Measurements from ENCODE around the gene XYLT1. TPM values are rescaled to one million over a fixed set of nuclear protein-coding genes. Genes with fewer than 3 reads are reported as not detected.

Gene XYLT1
- total and polyA plus RNA-seq, 12 donors, result 0.29 to 4.0 (median 1.6) TPM

DNA sequence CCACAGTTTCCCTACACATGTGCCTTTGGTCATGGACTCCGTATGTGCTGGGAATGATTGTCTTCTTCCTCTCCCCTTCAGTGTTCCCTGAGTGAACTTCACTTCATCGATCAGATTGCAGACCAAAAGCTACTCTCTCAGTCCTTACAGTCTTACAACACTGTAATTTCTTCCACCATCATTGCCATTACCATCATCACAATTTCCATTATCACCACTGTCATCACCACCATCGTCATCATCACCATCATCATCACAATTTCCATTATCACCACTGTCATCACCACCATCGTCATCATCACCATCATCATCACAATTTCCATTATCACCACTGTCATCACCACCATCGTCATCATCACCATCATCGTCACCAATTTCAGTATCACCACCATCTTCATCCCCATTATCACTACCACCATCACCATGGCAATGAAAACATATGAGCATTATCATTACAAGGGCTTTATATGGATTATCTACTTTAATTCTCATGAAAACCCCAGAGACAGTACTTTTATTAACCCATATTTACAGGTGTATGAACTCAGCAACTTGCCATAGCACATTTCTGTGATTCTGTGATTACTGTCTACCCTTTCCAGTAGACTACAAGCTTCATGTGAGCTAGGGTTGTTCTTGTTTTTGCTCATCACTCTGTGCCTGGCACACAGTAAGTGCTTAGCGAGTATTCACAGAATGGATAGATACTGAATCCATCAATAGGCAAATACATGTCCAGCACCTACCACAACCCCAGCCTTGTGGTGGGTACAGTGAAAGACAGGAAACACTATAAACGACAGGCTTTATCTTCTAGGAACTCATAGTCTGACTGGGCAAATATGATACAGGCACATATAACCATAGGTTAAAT lies 327.0 kb downstream of the XYLT1 start:
- ATAC-seq (no peak), DNase-seq (no peak)
- TF ChIP-seq, protein P1, sequence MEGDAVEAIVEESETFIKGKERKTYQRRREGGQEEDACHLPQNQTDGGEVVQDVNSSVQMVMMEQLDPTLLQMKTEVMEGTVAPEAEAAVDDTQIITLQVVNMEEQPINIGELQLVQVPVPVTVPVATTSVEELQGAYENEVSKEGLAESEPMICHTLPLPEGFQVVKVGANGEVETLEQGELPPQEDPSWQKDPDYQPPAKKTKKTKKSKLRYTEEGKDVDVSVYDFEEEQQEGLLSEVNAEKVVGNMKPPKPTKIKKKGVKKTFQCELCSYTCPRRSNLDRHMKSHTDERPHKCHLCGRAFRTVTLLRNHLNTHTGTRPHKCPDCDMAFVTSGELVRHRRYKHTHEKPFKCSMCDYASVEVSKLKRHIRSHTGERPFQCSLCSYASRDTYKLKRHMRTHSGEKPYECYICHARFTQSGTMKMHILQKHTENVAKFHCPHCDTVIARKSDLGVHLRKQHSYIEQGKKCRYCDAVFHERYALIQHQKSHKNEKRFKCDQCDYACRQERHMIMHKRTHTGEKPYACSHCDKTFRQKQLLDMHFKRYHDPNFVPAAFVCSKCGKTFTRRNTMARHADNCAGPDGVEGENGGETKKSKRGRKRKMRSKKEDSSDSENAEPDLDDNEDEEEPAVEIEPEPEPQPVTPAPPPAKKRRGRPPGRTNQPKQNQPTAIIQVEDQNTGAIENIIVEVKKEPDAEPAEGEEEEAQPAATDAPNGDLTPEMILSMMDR (IDR thresholded peaks at IDR 0.05), result no peak
- Histone ChIP-seq H3K36me3 (peaks cover 0 to 6% (median 0%) of the 10 kb centered on the region in 9 donors), H3K27ac (no peak overlapping the region), H3K4me3 (no peak overlapping the region), H3K27me3 (no peaks in the 10 kb centered on the region), H3K4me1 (no peaks in the 10 kb centered on the region), H3K9me3 (no peaks in the 10 kb centered on the region)
- intact Hi-C loops (cut with DNase I), result no loop called here
- 85 to 87% methylated on average over 8 of the region's 8 CpGs for WGBS, 2 donors

DNA sequence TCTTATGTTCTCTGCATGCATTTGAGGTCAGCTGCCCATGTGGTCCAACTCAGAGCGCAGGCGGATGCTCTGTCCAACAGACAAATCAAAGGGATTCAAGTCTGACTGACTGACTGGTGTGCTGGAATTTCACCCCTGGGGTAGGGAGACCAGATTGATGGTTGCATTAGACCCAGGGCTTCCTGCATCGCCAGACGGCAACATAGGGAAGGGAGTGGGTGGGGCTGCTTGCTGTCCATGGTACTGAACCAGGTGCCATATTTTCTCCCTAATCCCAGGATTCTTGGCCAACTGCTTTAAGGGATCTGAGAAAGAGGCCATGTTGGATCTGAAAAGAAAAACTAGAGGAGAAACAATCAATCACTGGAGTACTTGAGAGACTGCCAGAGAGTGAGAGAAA lies 332.0 kb downstream of the XYLT1 start:
- Histone ChIP-seq H3K4me1 (no peaks in the 10 kb centered on the region), H3K27ac (no peak overlapping the region), H3K36me3 (peaks cover 0 to 23% (median 0%) of the 10 kb centered on the region in 9 donors), H3K4me3 (no peak overlapping the region), H3K27me3 (no peaks in the 10 kb centered on the region), H3K9me3 (no peaks in the 10 kb centered on the region)
- WGBS, 2 donors, result 54 to 60% methylated on average over 4 of the region's 4 CpGs
- ATAC-seq (no peak), DNase-seq (no peak)
- intact Hi-C loops (cut with DNase I), result no loop called here
- TF ChIP-seq, protein P1 (IDR thresholded peaks at IDR 0.05), result no peak

DNA sequence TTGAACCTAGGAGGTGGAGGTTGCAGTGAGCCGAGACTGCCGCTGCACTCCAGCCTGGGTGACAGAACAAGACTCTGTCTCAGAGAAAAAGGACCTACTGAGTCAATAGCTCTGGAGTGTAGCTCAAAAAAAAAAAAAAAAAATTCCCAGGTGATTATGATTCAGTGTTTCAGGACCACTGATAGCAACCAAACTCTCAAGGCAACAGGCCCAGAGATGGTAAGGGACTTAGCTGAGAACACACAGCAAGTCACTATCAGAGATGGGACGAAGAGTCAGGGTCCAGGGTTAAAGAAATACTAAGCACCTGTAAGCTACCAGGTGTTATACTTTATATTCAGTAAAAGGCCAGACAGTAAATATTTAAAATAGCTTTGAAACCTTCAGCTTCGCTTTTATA lies 335.3 kb downstream of the XYLT1 start:
- H3K27ac ChIP-seq, result no peak overlapping the region
- DNase-seq (no peak), ATAC-seq (no peak)
- H3K4me1 ChIP-seq, result no peaks in the 10 kb centered on the region
- H3K9me3 ChIP-seq, result no peaks in the 10 kb centered on the region
- intact Hi-C loops (cut with DNase I), result no loop called here
- 85 to 92% methylated on average over 4 of the region's 4 CpGs for WGBS, 2 donors
- H3K4me3 ChIP-seq, result no peak overlapping the region
- H3K36me3 ChIP-seq, result peaks cover 0 to 28% (median 0%) of the 10 kb centered on the region in 9 donors
- TF ChIP-seq, protein P1 (IDR thresholded peaks at IDR 0.05), result no peak
- H3K27me3 ChIP-seq, result no peaks in the 10 kb centered on the region

DNA sequence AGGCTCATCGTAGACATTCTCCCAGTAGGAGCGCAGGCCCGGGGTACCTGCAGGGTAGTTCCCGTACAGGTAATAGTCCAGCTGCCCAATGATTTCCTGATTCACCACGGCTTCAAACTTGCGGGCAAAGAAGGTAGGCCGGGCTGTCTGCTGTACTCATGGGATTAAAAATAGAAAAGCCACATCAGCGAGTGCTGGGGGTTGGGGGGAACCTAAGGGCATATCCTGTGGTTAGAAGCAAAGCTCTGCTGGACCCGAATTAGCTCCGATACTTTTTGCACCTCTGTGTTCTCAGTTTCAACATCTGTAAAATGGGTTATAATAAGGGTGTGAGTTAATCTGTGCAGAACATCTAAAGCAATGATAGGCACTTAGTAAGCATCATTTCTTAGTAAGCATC lies 336.2 kb downstream of the XYLT1 start:
- no peak for ATAC-seq
- Histone ChIP-seq H3K27me3 (no peaks in the 10 kb centered on the region), H3K4me1 (no peaks in the 10 kb centered on the region), H3K4me3 (no peak overlapping the region), H3K36me3 (peaks cover 0 to 22% (median 0%) of the 10 kb centered on the region in 9 donors), H3K27ac (no peak overlapping the region), H3K9me3 (no peaks in the 10 kb centered on the region)
- intact Hi-C loops (cut with DNase I), result no loop called here
- WGBS, 2 donors, result 90 to 92% methylated on average over 10 of the region's 10 CpGs
- no peak for DNase-seq
- TF ChIP-seq, protein P1 (IDR thresholded peaks at IDR 0.05), result no peak

Data from heart right ventricle (tissue), 16 donors.